HFFc6 (cell line): ENCODE data around the gene FBXO24. TPM values are rescaled to one million over a fixed set of nuclear protein-coding genes. Genes with fewer than 3 reads are reported as not detected.

Experiments used
- DNase-seq: peaks from one replicate; pipeline ENCODE4 v3.0.0-alpha.2; 2018
- H3K27ac Mint-ChIP-seq: 2 replicates; pipeline ENCODE4 v1.8.0; 2020; ENCODE audit warnings: mild to moderate bottlenecking, mixed read lengths
- H3K27me3 Mint-ChIP-seq: 2 replicates; pipeline ENCODE4 v1.8.0; 2021; ENCODE audit warnings: mild to moderate bottlenecking, moderate library complexity, mixed read lengths; ENCODE audit not compliant: insufficient read depth
- H3K36me3 Mint-ChIP-seq: 2 replicates; pipeline ENCODE4 v1.8.0; 2021; ENCODE audit warnings: low read depth, mixed read lengths
- H3K4me1 Mint-ChIP-seq: 2 replicates; pipeline ENCODE4 v1.8.0; 2020; ENCODE audit warnings: low read depth, mixed read lengths
- H3K4me3 Mint-ChIP-seq: 2 replicates; pipeline ENCODE4 v1.8.0; 2020; ENCODE audit warnings: mild to moderate bottlenecking, moderate library complexity, mixed read lengths
- H3K9me3 Mint-ChIP-seq: 2 replicates; pipeline ENCODE4 v1.8.0; 2020; ENCODE audit warnings: mild to moderate bottlenecking, mixed read lengths
- CTCF ChIP-seq: fragments of 200-600 bp; sonication (generic); IDR thresholded peaks from 2 replicates; pipeline ENCODE4 v1.5.0; 2021; ENCODE audit warnings: antibody characterized with exemption, mild to moderate bottlenecking
- total RNA-seq, 6 experiments: library from RNA; stranded (reverse); fragmentation: NEBNext Ultra II Directional; extraction: Animal tissue kit (Norgen Biotek cat#: 25700); gene quantifications; 2 replicates in 1 of 6; 3 replicates in 5 of 6; pipeline ENCODE4 v1.2.3, GENCODE V29; 2021

The FBXO24 gene
- total RNA-seq, 6 experiments from 2014 or later, result 0.20 to 0.47 (median 0.28) TPM

- no peak for DNase-seq
- Mint-ChIP-seq H3K36me3 (peaks cover 5% of the 10 kb centered on the region), H3K27me3 (0 out of 2 replicates have a peak, but pooled peaks cover 1% of the 10 kb centered on the region), H3K4me3 (no peak overlapping the region), H3K9me3 (no peaks in the 10 kb centered on the region), H3K4me1 (peaks cover 19% of the 10 kb centered on the region), H3K27ac (no peak overlapping the region)
- no peak for TF ChIP-seq CTCF
Observed at GRCh38 chr7:100553032-100553431, 33.1 kb upstream of the FBXO24 start.

DNA sequence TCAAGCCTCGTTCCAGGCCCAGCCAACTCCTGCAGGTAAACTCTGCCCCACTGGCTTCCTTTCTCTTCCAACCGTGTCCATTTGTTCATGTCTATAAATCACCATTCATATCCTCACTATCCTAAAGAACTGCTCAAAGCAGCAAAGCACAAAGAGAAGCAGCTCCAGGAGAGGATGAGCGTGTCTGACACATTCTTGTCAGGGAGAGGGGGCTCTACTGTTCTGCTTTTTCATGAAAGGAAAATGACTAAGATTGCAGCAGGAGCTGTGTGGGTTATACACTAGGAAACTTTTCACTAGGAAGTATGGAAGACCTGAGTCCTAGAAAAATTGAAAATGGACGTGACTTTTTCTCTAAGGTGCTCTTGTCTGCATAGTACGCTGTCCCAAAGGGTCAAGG lies 30.4 kb upstream of the FBXO24 start:
- H3K4me1 Mint-ChIP-seq, result peaks cover 9% of the 10 kb centered on the region
- no peak overlapping the region for H3K4me3 Mint-ChIP-seq
- no peaks in the 10 kb centered on the region for H3K9me3 Mint-ChIP-seq
- TF ChIP-seq CTCF, result no peak
- no peak overlapping the region for H3K27ac Mint-ChIP-seq
- H3K27me3 Mint-ChIP-seq, result no peaks in the 10 kb centered on the region
- no peak for DNase-seq
- H3K36me3 Mint-ChIP-seq, result peaks cover 5% of the 10 kb centered on the region

GRCh38 chr7:100556541-100556940 lies 29.6 kb upstream of the FBXO24 start:
- Mint-ChIP-seq H3K4me1 (peaks cover 9% of the 10 kb centered on the region), H3K36me3 (peaks cover 5% of the 10 kb centered on the region), H3K27ac (peak overlapping the region; percentile 55), H3K9me3 (no peaks in the 10 kb centered on the region), H3K27me3 (no peaks in the 10 kb centered on the region), H3K4me3 (no peak overlapping the region)
- peak; percentile 42 for DNase-seq
- no peak for TF ChIP-seq CTCF

GRCh38 chr7:100559127-100559526 lies 27.0 kb upstream of the FBXO24 start:
- H3K27me3 Mint-ChIP-seq, result no peaks in the 10 kb centered on the region; the same call in 1 of the 2 replicates
- no peaks in the 10 kb centered on the region for H3K9me3 Mint-ChIP-seq
- H3K4me3 Mint-ChIP-seq, result no peak overlapping the region
- no peak for DNase-seq
- no peaks in the 10 kb centered on the region for H3K36me3 Mint-ChIP-seq
- peaks cover 9% of the 10 kb centered on the region for H3K4me1 Mint-ChIP-seq
- H3K27ac Mint-ChIP-seq, result no peak overlapping the region
- no peak for TF ChIP-seq CTCF

DNA sequence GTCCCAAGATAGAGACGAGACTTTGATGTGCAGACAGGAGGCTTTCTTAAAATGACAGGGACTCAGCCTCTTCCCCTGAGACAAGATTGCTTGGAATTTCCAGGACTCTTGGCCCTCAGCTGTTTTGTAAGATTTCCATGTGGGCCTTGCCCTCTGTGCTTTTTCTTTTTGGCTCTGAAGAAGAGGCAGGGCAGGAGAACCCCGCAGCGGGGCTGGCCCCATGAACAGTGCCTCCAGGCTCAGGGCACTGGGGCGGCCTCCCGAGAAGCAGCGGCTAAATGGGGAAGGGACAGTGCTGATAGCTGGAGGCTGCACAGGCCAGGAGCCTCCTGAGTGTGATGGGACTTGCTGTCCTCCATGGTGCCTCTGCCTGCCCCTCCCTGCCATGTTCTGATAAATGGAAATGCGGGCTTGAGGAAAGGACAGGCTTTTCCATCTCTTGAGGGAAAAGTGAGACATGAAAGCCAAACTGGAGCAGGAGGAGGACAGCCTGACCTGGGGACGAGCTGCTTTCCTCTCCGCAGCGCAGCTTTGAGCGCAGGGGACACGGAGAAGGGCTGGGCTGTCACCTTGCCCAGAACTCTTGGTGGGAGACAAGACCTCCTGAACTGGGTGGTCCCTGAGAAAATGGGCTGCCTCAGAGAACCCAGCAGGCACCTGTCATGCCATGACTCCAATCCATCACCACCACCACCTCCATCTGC lies 24.5 kb upstream of the FBXO24 start:
- Mint-ChIP-seq H3K27ac (no peak overlapping the region), H3K4me1 (peaks cover 4% of the 10 kb centered on the region), H3K4me3 (no peak overlapping the region), H3K9me3 (no peaks in the 10 kb centered on the region), H3K27me3 (no peaks in the 10 kb centered on the region; the same call in 1 of the 2 replicates), H3K36me3 (no peaks in the 10 kb centered on the region)
- no peak for TF ChIP-seq CTCF
- DNase-seq, result no peak
